Astrocyte of the hippocampus (primary cell): ENCODE data around the gene ZRANB1.
"Not testable (repeated sequence)": the region's sequence is repeated elsewhere in the genome, so short reads cannot be mapped to it uniquely, and the experiment has no call there.

ENCODE experiments used
- DNase-seq: peaks from one replicate; pipeline ENCODE4 v3.0.0; 2011; ENCODE audit warnings: low read depth, low spot score

Gene ZRANB1

DNA sequence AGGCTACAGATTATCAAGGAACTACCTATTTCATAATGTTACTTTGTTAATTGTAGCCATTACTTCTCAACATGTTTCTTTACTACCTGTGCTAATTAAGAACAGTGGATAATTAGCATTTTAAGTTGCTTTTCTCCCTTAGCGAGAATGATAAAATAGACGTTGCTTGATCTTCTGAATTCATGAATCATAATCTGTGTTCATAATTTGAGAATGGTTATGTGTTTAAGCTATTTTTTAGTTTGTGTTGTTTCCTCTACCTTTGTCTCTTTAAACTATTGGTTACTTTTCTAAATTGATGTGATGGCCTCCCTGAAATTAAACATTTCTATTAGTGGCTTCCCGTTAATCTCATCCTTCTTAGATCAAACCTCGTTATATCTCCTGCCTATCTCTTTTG lies at the start of gene ZRANB1:
Gene ZRANB1, plus strand, starts transcription at position 301 of the 400 bp plus-strand sequence. CDS start 371 bp downstream, outside the sequence.
- DNase-seq, result no peak

- DNase-seq, result no peak
Observed at GRCh38 chr10:124892905-124893304, 49.0 kb upstream of the ZRANB1 start.

DNA sequence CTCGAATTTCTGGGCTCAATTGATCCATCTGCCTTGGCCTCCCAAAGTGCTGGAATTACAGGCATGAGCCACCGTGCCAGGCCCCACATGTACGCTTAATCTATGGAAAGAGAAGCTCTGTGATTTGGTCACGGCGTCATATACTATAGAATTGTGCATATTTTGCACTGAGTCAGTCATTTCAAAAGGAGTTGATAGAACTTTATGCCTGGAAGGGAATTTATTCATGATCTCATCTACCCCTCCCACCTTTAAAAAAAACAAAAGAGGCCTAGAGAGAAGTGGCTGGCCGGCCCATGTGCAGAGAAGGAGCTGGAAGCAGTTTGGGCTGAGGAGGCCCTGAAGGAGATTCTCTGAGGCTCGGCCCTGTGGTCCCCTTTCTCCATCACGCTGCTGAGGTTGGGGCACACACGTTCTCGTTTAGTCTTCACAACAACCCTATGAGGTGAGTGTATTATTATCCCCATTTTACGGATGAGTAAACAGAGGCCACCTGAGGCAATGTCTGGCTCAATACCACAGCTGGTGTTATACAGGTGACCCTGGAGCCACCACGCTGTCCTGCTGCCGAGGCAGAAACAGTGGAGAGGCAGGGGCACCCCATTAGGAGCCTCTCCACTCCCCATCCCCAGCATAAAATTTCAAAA lies 47.2 kb upstream of the ZRANB1 start:
- no peak for DNase-seq

DNA sequence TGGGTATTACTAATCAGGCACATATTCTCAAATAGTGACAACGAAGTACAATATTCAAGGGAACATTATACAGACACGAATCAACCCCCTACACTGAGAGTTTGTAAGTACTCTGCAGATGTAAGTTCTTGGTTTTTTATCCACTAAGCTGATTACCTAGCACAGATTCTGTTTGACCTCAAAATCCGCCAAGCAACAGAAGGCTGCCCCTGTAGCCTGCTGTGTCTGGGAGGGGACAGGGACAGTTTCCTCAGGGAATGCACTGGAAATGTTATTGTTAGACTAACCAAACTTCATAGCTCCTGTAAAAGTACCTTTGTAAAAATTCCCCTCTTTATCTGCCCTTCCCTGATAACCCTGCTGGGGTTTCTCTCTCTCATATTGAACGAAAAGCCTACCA lies 45.2 kb upstream of the ZRANB1 start:
- DNase-seq, result no peak

GRCh38 chr10:124898471-124898870 lies 43.5 kb upstream of the ZRANB1 start:
- DNase-seq, result no peak

DNA sequence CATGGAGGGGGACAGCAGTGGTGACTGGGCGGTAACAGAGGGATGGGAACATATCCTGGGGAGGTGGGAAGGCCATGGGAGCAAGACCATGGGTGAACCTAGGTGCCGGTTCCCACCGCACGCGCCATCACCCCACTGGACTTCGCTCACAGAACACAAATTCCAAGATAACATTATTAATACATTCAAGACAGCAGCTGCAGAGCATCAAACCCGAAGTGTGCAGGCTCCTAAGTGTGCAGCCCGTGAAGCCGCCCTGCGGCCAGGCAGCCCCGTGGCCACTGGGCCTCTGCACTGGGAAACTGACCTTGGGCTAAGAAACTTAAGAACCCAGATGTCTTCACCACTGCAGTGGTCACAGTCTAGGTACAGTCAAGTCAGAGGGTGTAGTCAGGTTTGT lies 42.8 kb upstream of the ZRANB1 start:
- DNase-seq, result no peak

- no peak for DNase-seq
Observed at GRCh38 chr10:124902462-124902861, 39.5 kb upstream of the ZRANB1 start.

DNA sequence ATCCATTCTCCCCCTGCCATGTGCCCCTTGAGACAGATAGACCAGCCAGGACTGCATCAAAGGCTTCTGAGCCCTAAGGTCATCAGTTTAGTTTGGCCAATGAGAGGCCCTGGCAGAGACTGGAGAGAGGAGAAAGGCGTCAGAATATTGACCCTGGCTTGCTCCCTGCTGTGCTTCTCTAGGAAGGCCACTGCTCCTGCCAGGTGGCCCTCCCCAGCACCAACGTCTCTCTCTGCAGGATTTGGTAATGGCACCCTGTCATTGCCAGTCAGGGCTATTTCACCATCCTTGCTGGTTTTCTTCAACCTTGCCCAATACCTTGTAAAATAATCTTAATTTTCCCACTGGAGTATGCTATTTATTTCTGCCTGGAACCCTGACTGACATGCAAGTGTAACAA lies 38.8 kb upstream of the ZRANB1 start:
- DNase-seq, result no peak

- DNase-seq, result no peak
Observed at GRCh38 chr10:124904796-124905195, 37.1 kb upstream of the ZRANB1 start.

GRCh38 chr10:124906551-124907001 lies 35.3 kb upstream of the ZRANB1 start:
- peak; percentile 76 for DNase-seq

DNA sequence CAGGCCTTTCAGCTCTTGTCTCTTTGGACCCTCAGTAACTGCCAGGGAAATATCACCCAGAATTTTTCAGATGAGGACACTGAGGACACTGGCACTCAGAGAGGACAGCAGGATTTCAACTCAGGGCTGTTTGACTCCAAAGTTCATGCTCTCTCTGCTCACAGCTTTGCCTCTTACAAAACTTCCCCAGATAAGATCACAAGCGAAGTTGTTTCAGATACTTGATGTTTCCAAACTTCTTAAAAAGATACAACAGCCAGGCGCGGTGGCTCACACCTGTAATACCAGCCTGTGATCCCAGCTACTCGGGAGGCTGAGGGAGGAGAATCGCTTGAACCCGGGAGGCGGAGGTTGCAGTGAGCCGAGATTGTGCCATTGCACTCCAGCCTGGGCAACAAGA lies 32.4 kb upstream of the ZRANB1 start:
- DNase-seq, result no peak

DNA sequence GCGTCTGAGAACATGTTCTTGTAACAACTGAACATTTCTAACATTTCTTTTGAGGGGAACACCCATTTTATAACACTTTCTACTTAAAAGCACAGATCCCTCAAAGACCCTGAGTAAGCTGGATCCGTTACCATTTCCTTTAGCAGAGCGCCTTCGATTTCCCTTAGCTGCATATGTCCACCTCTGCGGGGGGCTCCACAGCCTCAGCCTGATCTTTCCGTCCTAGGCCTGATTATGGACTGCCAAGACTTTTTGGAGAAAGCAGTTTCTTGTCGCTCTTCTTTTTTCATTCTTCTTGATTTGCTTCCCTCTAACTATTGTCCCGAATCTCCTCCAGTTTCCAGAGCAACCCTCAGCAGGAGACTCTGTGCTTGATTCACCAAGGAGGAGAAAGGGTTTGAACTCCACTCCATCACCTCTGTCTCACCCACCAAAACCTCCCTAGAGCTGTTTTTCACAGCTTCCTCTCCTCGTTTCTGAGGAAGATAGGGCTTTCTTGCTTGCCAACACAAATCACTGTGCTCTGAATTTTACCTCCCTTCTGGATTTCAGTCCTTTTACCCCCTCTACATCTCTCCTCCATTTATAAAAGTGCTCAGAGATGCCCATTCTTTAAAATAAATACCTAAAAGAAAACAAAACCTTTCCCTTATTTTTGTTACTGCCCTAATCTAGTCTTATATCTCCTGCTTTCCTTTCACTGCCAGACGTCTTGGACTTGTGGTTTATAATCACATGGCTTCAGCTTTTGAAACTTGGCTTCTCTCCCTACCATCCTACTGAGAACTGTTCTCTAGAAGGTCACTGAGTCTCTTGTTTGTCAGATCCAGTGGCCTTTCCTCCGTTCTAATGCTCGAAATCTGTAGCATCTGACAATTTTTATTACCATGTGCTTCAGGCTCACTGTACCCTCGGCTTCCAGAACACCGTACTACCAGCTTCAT lies 30.5 kb upstream of the ZRANB1 start:
- DNase-seq, result peak; percentile 73

- DNase-seq, result no peak
Observed at GRCh38 chr10:124912101-124912886, 29.6 kb upstream of the ZRANB1 start.

DNA sequence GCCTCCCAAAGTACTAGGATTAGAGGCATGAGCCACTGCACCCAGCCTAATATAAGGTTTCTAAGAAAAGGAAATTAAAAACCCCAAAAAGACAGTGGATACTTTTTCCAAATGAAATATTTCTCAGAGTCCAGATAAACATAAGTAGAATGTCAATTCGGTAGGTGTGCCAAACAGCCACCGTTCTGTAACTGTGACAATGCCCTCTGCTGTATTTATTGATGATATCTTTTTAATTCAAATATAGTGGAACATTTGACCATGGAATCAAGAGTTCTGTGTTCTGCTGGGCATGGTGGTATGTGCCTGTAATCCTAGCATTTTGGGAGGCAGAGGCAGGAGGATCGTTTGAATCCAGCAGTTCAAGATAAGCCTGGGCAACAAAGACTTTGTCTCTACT lies 28.8 kb upstream of the ZRANB1 start:
- no peak for DNase-seq

DNA sequence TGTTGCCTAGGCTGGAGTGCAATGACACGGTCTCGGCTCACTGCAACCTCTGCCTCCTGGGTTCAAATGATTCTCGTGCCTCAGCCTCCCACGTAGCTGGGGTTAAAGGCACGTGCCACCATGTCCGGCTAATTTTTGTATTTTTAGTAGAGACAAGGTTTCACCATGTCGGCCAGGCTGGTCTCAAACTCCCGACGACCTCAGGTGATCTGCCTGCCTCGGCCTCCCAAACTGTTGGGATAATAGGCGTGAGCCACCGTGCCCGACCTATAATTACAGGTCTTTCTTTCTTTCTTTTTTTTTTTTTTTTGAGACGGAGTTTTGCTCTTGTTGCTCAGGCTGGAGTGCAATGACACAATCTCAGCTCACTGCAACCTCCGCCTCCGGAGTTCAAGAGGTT lies 27.5 kb upstream of the ZRANB1 start:
- DNase-seq, result not testable (repeated sequence)

- DNase-seq, result no peak
Observed at GRCh38 chr10:124916098-124916584, 25.8 kb upstream of the ZRANB1 start.

GRCh38 chr10:124916585-124917427 lies 25.1 kb upstream of the ZRANB1 start:
- DNase-seq, result peak; percentile 99

DNA sequence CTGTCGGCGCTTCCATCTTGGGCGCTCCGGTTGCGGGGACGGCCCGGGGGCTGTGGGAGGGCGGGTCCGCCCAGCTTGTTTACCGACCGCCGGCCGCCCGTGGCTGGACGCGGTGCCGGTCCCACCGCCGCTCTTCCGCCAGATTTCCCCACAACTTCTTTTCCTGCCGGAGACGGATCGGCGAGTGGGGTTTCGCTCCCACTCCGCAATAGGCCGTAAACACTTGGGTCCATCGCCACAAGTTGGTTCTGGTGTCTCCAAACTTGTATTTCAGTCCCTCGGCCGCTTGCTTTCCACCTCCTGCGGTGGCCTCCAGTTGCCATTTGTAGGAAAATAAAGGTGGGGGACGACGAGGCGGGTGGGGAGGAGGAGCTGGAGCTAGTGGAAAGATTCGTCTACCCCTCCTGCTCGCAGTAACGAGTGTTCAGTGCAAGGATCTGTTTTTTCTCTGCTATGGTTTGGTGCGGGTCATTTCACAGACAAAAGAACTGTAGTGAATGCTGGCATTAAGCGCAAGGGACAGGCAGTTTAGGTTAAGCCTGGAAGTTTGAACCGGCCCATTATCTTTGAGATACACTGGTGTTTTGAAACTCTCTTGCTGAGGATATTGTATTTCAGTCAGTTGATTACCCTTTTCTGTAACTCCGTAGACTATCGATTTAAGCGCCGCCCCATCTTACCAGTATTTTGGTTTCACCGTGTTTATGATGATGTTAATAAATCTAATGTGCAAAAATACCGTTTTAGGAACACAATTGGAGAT lies 24.3 kb upstream of the ZRANB1 start:
- peak; percentile 73 for DNase-seq

DNA sequence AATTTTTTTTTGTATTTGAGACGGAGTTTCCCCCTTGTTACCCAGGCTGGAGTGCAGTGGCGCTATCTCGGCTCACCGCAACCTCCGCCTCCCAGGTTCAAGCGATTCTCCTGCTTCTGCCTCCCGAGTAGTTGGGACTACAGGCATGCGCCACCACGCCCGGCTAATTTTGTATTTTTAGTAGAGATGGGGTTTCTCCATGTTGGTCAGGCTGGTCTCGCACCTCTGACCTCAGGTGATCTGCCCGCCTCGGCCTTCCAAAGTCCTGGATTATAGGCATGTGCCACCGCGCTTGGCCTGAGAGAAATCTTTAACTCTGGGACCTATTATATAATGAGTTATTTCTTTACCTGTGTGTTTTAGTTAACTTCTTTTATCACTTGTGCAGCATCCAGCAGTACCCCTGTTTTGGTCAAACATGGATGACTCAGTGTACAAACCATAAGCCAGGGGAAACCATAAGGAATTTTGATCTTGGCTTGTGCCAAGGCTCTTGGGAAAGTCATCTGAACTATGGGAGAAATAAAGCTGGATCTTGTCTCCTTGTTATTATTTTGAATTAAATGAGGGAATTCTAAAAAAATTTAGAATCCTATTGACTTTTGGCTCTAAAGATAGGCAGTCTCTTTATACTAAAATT lies 23.6 kb upstream of the ZRANB1 start:
- DNase-seq, result peak; percentile 74

- DNase-seq, result no peak
Observed at GRCh38 chr10:124918906-124919305, 23.0 kb upstream of the ZRANB1 start.
